ENCODE measurements around the gene ST6GALNAC3.

The ST6GALNAC3 gene

GRCh38 chr1:76473591-76473990, 399.0 kb downstream of the ST6GALNAC3 start:
- ATAC-seq, result no peak
- H3K9me3 Mint-ChIP-seq, result peaks cover 3% of the 10 kb centered on the region
- H3K27me3 Mint-ChIP-seq, result no peaks in the 10 kb centered on the region
- H3K4me3 Mint-ChIP-seq, result no peak overlapping the region
- H3K36me3 Mint-ChIP-seq, result no peaks in the 10 kb centered on the region
- no peaks in the 10 kb centered on the region for H3K4me1 Mint-ChIP-seq
- H3K27ac Mint-ChIP-seq, result no peak overlapping the region

- no peak for ATAC-seq
- Mint-ChIP-seq H3K9me3 (peaks cover 3% of the 10 kb centered on the region), H3K4me1 (no peaks in the 10 kb centered on the region), H3K27me3 (no peaks in the 10 kb centered on the region), H3K4me3 (no peak overlapping the region), H3K27ac (no peak overlapping the region), H3K36me3 (no peaks in the 10 kb centered on the region)
Observed at GRCh38 chr1:76474922-76475321, 400.4 kb downstream of the ST6GALNAC3 start.

DNA sequence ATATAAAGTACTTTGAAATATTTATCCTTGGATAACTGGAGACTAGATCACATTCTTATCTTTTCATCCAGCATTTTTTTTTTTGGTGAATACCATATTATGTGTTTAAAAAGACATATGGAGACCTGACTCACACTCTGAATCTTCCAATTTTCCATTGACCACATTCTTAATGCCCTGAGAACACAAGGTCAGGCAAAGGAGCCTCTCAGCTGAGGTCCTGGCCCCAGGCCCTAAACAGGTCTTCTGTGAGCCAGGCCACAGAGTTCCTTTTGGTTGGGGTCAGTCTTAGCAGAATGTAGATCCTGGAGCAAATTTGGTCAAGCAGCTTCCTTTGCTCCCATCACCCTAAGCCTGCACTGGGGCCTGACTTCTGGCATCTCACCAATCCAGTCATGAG, 402.6 kb downstream of the ST6GALNAC3 start:
- no peaks in the 10 kb centered on the region for H3K27me3 Mint-ChIP-seq
- ATAC-seq, result no peak
- no peaks in the 10 kb centered on the region for H3K4me1 Mint-ChIP-seq

DNA sequence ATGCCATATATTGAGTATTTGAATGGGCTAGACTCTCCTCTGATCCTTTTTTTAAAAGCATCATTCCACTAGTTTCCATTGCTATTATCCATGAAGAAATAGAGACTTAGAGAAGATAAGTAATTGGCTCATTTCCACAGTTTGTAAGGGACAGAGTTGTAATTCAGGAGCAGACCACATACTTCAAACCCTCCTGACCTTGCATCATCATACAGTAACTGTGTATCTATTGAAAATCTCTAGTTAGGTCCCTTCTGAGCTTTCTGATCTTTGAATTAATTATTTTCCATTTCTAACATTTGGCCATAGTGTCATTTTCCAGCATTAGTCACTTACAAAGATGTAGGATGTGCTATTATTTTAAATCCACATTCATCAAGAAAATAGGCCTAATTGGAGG, 406.3 kb downstream of the ST6GALNAC3 start:
- no peak for ATAC-seq
- Mint-ChIP-seq H3K4me3 (no peak overlapping the region), H3K36me3 (no peaks in the 10 kb centered on the region), H3K27ac (no peak overlapping the region), H3K4me1 (no peaks in the 10 kb centered on the region), H3K9me3 (peaks cover 3% of the 10 kb centered on the region), H3K27me3 (no peaks in the 10 kb centered on the region)

More for the DNA sequence above, 402.6 kb downstream of the ST6GALNAC3 start:
- Mint-ChIP-seq H3K36me3 (no peaks in the 10 kb centered on the region), H3K4me3 (no peak overlapping the region), H3K27ac (no peak overlapping the region), H3K9me3 (peaks cover 3% of the 10 kb centered on the region)

DNA sequence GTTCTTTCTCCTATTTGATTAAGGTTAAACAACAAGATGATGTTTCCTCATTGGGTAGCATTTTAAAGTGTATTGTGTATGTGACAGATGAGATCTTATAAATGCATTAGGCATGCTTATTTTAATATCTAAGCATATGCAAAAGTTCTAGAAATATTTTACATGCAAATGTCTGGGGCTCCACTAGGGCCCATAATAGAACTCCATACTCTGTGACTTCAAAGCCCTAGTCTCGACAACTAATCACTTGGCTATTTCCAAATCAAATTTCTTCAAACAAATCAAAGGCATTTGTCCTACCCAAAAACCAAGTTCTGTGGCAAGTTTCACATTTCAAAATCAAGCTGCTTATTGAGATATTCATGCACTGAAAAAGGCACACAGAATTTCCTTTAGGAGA, 407.1 kb downstream of the ST6GALNAC3 start:
- no peak overlapping the region for H3K4me3 Mint-ChIP-seq
- no peaks in the 10 kb centered on the region for H3K36me3 Mint-ChIP-seq
- H3K4me1 Mint-ChIP-seq, result no peaks in the 10 kb centered on the region
- no peak for ATAC-seq
- peaks cover 2% of the 10 kb centered on the region for H3K9me3 Mint-ChIP-seq
- H3K27me3 Mint-ChIP-seq, result no peaks in the 10 kb centered on the region
- H3K27ac Mint-ChIP-seq, result no peak overlapping the region

DNA sequence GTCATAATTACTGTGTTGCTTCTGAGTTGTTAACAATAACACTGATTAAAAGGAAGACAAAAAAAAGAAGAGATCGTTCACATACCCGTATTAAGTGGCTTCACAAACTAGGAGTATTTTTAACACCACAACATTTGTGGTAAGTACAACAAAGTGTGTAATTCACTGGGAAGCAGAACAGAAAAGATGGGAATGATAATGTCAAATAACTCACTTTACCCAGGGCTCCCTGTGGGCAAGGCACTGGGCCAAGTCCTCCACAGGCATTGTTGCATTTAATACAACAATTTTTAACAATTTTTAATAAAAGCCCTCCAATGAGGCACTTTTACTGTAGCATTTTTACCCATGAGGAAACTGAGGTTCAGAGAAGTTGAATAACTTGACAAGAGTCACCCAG, 407.7 kb downstream of the ST6GALNAC3 start:
- Mint-ChIP-seq H3K4me1 (no peaks in the 10 kb centered on the region), H3K27ac (no peak overlapping the region), H3K9me3 (peaks cover 2% of the 10 kb centered on the region), H3K4me3 (no peak overlapping the region), H3K27me3 (no peaks in the 10 kb centered on the region), H3K36me3 (no peaks in the 10 kb centered on the region)
- no peak for ATAC-seq

DNA sequence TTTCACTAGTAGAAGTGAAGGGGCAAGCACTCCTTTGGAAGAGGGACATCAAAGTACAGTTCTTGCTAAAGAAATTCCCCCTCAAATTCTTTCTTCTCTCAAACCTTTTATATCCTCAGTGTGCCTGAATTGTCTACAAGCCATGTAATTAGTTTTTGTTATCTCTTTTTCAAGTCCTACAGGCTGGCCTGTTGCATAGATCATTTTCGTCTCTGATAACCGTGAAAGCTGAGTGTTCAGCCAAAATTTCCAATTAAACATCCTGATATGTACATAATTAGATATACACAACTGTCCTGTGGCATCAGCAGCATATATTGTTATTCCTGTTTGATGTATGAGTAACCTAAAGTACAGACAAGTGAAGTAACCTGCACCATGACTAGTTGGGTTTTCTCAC, 417.2 kb downstream of the ST6GALNAC3 start:
- Mint-ChIP-seq H3K27me3 (no peaks in the 10 kb centered on the region), H3K9me3 (no peaks in the 10 kb centered on the region), H3K27ac (no peak overlapping the region), H3K4me3 (no peak overlapping the region), H3K4me1 (peaks cover 16% of the 10 kb centered on the region), H3K36me3 (peaks cover under 1% of the 10 kb centered on the region)
- ATAC-seq, result no peak

- ATAC-seq, result peak; percentile 46
- Mint-ChIP-seq H3K4me1 (peaks cover 16% of the 10 kb centered on the region), H3K27ac (no peak overlapping the region), H3K9me3 (no peaks in the 10 kb centered on the region), H3K27me3 (no peaks in the 10 kb centered on the region), H3K36me3 (peaks cover 5% of the 10 kb centered on the region), H3K4me3 (no peak overlapping the region)
Observed at GRCh38 chr1:76492752-76493430, 418.3 kb downstream of the ST6GALNAC3 start.

- ATAC-seq, result peak; percentile 82
- peaks cover 16% of the 10 kb centered on the region for H3K4me1 Mint-ChIP-seq
- peak overlapping the region; percentile 48 for H3K27ac Mint-ChIP-seq
- peaks cover 5% of the 10 kb centered on the region for H3K36me3 Mint-ChIP-seq
- H3K27me3 Mint-ChIP-seq, result no peaks in the 10 kb centered on the region
- no peaks in the 10 kb centered on the region for H3K9me3 Mint-ChIP-seq
- H3K4me3 Mint-ChIP-seq, result no peak overlapping the region
Observed at GRCh38 chr1:76494807-76495206, 420.3 kb downstream of the ST6GALNAC3 start.

DNA sequence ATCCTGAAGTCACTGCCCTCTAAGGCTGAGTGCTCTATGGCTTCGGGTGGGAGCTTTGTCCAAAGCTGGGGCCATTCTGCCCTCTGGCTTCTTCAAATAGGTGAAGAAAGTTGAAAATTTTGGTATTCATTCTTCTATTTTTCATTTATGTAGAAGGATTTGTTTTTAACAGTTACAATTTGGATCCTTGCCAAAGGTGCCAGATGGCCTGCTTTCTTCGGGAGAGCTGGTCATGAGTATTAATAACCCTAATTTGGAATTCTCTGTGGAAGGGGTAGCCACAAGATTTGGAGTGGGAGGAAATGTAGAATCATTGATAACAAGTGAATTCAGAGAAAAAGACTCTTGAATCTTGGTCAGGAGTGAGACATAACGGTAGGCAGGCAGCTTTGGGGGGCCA, 422.3 kb downstream of the ST6GALNAC3 start:
- Mint-ChIP-seq H3K4me1 (peaks cover 16% of the 10 kb centered on the region), H3K27me3 (no peaks in the 10 kb centered on the region), H3K9me3 (no peaks in the 10 kb centered on the region), H3K4me3 (no peak overlapping the region), H3K27ac (peak overlapping the region; percentile 34), H3K36me3 (peaks cover 5% of the 10 kb centered on the region)
- no peak for ATAC-seq

- H3K36me3 Mint-ChIP-seq, result peaks cover 5% of the 10 kb centered on the region
- no peak overlapping the region for H3K27ac Mint-ChIP-seq
- H3K27me3 Mint-ChIP-seq, result no peaks in the 10 kb centered on the region
- H3K4me3 Mint-ChIP-seq, result no peak overlapping the region
- H3K9me3 Mint-ChIP-seq, result no peaks in the 10 kb centered on the region
- ATAC-seq, result no peak
- no peaks in the 10 kb centered on the region for H3K4me1 Mint-ChIP-seq
Observed at GRCh38 chr1:76500116-76500515, 425.6 kb downstream of the ST6GALNAC3 start.

- no peaks in the 10 kb centered on the region for H3K9me3 Mint-ChIP-seq
- no peak for ATAC-seq
- no peaks in the 10 kb centered on the region for H3K27me3 Mint-ChIP-seq
- H3K4me3 Mint-ChIP-seq, result no peak overlapping the region
- H3K36me3 Mint-ChIP-seq, result peaks cover 5% of the 10 kb centered on the region
- H3K27ac Mint-ChIP-seq, result no peak overlapping the region
- no peaks in the 10 kb centered on the region for H3K4me1 Mint-ChIP-seq
Observed at GRCh38 chr1:76501136-76501535, 426.6 kb downstream of the ST6GALNAC3 start.

DNA sequence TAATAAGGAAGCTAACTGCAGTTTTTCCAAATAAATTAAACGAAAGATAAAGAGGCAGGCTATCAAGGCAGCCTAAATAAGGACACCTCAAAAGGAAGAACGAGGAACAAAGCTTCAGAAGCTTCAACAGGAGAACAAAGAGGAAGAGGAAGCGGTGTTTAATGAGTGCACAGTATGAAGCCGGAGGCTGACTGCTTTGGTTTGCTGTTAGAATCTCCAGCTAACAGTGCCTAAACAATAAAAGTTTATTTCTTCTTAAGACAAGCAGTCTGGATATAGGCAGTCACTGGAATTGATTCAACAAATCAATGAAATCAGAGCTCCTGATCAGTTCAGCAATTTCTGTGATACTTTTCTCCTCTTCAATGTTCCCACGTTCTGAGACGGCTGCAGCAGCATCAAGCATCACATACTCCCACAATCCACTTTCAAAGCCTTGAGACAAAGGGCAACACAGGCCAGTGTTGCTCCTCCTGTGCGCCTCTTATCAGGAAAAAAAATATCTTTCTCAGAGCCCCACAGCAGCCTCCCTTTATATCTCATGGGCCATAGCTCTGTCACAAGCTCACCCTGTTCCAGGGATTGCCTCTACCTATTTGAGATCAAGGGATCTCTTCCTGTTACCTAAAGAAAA, 427.2 kb downstream of the ST6GALNAC3 start:
- H3K4me3 Mint-ChIP-seq, result no peak overlapping the region
- H3K4me1 Mint-ChIP-seq, result no peaks in the 10 kb centered on the region
- H3K27me3 Mint-ChIP-seq, result no peaks in the 10 kb centered on the region
- H3K27ac Mint-ChIP-seq, result no peak overlapping the region
- no peaks in the 10 kb centered on the region for H3K9me3 Mint-ChIP-seq
- H3K36me3 Mint-ChIP-seq, result peaks cover 5% of the 10 kb centered on the region
- ATAC-seq, result no peak

GRCh38 chr1:76503100-76503499, 428.6 kb downstream of the ST6GALNAC3 start:
- no peaks in the 10 kb centered on the region for H3K9me3 Mint-ChIP-seq
- H3K36me3 Mint-ChIP-seq, result no peaks in the 10 kb centered on the region
- no peak for ATAC-seq
- no peak overlapping the region for H3K27ac Mint-ChIP-seq
- H3K4me3 Mint-ChIP-seq, result no peak overlapping the region
- no peaks in the 10 kb centered on the region for H3K4me1 Mint-ChIP-seq
- H3K27me3 Mint-ChIP-seq, result no peaks in the 10 kb centered on the region

DNA sequence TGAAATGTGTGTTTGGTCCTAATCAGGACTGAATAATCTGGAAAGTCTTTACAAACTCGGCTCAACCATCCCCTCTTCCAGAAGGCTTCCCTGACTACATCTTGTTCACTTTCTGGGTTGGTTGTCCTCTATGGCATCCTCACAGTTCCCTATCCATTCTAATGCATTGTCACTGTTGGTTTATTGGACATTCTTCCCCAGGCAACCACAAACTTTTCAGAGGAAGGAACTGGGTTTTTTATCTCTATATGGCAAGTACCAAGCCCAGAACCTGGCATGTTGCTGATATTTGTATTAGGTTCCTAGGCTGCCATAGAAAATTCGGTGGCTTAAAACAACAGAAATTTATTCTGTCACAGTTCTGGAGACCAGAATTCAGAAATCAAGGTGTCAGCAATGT, 429.2 kb downstream of the ST6GALNAC3 start:
- H3K36me3 Mint-ChIP-seq, result no peaks in the 10 kb centered on the region
- H3K4me1 Mint-ChIP-seq, result no peaks in the 10 kb centered on the region
- no peak overlapping the region for H3K27ac Mint-ChIP-seq
- H3K4me3 Mint-ChIP-seq, result no peak overlapping the region
- ATAC-seq, result no peak
- no peaks in the 10 kb centered on the region for H3K27me3 Mint-ChIP-seq
- no peaks in the 10 kb centered on the region for H3K9me3 Mint-ChIP-seq

GRCh38 chr1:76507376-76507775, 432.8 kb downstream of the ST6GALNAC3 start:
- Mint-ChIP-seq H3K9me3 (no peaks in the 10 kb centered on the region), H3K27ac (no peak overlapping the region), H3K4me1 (peaks cover 6% of the 10 kb centered on the region), H3K27me3 (no peaks in the 10 kb centered on the region), H3K4me3 (no peak overlapping the region), H3K36me3 (no peaks in the 10 kb centered on the region)
- ATAC-seq, result no peak
